GM21360 (cell line): ENCODE data around the gene AADACL2.

Experiments used
- ATAC-seq: cut with Tn5 transposase; IDR thresholded peaks from one replicate; pipeline ENCODE4 v1.9.1; 2021; ENCODE audit warnings: mild to moderate bottlenecking, moderate library complexity; ENCODE audit not compliant: unreplicated experiment

AADACL2 gene, protein sequence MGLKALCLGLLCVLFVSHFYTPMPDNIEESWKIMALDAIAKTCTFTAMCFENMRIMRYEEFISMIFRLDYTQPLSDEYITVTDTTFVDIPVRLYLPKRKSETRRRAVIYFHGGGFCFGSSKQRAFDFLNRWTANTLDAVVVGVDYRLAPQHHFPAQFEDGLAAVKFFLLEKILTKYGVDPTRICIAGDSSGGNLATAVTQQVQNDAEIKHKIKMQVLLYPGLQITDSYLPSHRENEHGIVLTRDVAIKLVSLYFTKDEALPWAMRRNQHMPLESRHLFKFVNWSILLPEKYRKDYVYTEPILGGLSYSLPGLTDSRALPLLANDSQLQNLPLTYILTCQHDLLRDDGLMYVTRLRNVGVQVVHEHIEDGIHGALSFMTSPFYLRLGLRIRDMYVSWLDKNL

GRCh38 chr3:151733613-151734012 is at the start of gene AADACL2:
Gene AADACL2 (plus strand): TSS chr3:151733927. CDS start chr3:151734036, 109 bp downstream.
- no peak for ATAC-seq

- no peak for ATAC-seq
Observed at GRCh38 chr3:151684094-151684493, 49.6 kb upstream of the AADACL2 start.

DNA sequence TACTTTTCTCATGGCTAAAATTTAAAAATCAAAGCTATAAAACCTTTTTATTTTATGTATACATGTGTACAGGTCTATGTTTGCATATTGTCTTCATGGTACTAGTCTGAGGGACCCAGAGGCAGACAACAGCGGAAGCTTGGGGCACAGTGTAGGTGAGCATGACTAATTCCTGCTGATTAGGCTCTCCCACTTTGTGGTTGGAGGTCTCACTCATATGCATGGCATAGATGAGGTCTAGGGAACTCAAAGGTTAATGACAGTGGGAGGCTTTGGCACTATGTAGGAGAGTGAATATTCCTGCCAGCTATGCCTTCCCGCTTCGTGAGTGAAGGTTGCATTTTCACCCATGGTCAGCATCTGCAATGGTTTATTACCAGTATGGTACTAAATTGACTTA is 47.5 kb upstream of the AADACL2 start:
- ATAC-seq: no peak

- no peak for ATAC-seq
Observed at GRCh38 chr3:151687076-151687475, 46.7 kb upstream of the AADACL2 start.

DNA sequence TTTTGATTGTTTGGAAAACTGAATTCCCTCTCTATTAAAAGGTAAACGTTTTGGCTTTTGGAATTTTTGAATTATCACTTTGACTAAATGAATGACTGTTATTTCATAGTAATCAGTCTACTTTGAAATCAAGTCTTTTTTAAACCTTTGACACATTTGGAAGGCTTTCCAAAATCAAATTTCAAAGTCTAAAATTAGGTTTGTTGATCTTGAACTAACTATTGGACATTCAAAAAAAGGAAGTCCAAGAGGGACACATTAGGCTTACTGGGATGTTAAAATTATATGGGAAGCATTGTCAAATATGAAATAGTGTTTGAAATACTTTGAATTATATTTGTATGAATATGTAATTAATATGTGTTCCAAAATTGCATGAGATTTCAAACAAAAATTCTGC is 45.2 kb upstream of the AADACL2 start:
- ATAC-seq: no peak

GRCh38 chr3:151690645-151691044 is 43.1 kb upstream of the AADACL2 start:
- ATAC-seq: no peak

DNA sequence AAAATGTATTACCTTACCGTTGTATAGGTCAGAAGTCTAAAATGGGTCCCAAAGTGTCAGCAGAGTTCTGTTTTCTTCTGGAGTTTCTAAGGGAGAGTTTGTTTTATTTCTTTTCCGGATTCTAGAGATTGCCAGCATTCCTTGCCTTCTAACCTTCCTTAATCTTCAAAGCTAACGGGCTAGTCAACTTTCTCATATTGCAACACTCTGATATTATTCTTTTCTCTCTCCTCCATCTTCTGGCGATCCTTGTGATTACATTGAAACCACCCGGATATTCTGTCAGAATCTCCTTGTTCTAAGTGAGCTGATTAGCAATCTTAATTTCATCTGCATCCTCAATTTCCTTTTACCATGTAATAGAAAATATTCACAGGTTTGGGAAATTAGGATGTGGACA is 36.2 kb upstream of the AADACL2 start:
- ATAC-seq: no peak

GRCh38 chr3:151707216-151707615 is 26.5 kb upstream of the AADACL2 start:
- ATAC-seq: no peak

DNA sequence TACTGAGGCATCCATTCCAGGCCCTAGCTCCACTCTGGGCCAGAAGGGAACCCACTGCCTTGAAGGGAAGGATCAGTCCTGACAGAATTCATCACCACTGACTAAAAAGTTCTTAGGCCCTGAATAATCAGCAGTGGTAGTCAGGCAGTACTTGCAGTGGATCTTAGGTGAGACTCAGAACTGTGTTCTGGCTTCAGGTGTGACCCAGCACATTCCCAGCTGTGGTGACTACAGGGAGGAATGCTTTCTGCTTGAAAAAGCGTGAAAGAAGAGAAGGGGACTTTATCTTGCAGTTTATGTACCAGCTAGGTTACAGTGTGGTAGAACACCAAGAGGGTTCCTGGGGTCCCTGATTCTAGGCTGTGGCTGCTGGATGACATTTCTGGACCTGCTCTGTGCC is 24.9 kb upstream of the AADACL2 start:
- no peak for ATAC-seq

- ATAC-seq: no peak
Observed at GRCh38 chr3:151709847-151710246, 23.9 kb upstream of the AADACL2 start.

DNA sequence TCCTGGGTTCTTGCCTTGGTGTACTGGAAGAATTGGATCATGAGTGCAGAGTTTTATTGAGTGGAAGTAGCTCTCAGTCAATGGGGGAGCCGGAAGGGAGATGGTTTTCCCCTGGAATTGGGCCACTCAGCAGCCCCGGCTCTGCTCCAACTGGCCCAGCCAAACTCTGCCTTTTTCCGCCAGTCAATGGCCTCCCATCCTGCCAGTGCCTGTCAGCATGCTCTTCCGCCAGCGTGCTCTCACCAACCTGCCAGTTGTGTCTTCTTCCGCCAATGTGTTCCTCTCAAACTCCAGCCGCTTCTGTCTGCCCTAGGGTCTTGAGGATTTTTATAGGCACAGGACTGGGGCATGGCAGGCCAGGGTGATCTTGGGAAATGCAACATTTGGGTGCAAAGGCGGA is 12.4 kb upstream of the AADACL2 start:
- no peak for ATAC-seq

- no peak for ATAC-seq
Observed at GRCh38 chr3:151722856-151723255, 10.9 kb upstream of the AADACL2 start.

- no peak for ATAC-seq
Observed at GRCh38 chr3:151724576-151725562, 8.9 kb upstream of the AADACL2 start.

- no peak for ATAC-seq
Observed at GRCh38 chr3:151726016-151726415, 7.7 kb upstream of the AADACL2 start.

DNA sequence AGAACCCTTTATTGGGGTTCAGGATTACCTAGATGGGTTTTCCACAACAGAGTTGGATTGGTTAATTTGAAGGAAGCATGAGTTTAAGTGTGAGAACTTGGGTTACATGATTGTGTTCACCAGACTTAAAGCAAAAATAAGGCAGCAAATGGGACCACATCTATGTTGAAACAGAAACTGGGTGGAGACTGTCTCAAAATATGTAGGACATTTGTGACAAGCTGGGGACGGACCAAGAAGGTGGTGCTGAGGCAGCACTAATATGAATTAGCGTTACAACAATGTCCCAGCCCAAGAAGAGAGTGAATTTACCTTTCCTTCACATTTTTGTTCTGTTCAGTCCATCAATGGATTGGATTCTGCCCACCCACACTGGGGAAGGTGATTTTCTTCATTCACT is 866 bp upstream of the AADACL2 start:
- no peak for ATAC-seq

DNA sequence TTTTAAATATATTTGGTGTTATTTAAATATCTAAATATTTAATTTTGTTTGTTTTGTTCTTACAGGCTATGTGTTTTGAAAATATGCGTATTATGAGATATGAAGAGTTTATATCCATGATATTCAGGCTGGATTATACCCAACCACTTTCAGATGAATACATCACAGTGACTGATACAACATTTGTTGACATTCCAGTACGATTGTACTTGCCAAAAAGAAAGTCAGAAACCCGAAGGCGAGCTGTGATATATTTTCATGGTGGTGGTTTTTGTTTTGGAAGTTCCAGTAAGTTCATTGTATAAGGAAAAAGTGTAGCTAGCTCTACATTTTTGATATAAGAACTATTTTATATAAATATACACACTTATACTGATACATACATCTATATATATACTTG is 6.9 kb downstream of the AADACL2 start:
- ATAC-seq: no peak

- ATAC-seq: no peak
Observed at GRCh38 chr3:151743855-151744254, 10.1 kb downstream of the AADACL2 start.

DNA sequence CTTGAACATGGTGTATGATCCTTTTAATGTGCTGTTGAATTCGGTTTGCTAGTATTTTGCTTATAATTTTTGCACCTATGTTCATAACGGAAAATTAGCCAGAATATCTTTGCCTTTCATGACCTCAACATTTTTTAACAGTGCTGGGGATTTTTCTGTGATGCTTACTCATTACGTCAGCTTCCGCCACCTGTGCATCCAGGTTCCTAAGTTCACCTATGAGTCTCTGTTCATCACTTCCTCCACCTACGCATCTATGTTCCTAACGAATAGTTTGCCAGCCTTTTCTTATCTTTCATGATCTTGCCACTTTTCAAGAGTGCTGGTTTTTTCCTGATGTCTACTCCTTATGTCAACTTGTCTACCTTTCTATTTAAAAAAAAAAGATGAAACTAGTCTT is 16.5 kb downstream of the AADACL2 start:
- ATAC-seq: no peak

DNA sequence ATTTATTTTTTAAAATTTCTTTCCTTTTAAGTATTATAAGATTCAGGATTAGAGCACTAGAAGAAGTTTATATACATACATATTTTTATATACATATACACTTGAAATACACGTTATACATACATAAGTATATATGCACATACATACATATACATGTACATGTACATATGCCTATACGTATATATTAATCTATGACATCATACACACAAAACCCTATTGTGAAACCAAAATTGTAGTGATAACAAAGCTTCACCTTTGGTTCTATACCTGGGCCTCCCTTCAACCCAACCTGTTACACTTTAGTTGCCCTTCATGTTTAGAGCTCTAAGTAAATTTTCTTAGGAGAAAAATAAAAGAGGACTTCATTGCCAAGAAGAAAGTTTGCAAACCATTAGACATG is 17.0 kb downstream of the AADACL2 start:
- no peak for ATAC-seq

GRCh38 chr3:151751161-151751560 is 17.4 kb downstream of the AADACL2 start:
- no peak for ATAC-seq

DNA sequence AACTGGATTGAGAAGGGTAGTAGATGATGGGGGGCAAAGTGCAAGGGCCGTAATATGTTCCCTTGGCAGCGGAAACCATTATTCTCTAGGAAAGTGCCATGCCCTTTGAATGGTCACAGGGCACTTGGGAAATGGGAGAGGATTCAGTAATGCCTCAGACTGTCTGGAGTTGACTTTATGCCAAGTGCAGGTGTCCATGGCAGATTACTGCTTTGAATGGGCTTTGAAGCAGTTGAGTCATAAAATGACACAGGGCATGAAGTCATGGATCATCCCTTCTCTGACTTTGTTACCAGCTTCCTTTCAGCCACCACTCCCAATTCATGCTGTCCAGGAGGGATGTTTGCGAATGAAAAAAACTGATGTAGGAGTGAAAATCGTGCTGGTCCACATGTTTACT is 20.1 kb downstream of the AADACL2 start:
- no peak for ATAC-seq

DNA sequence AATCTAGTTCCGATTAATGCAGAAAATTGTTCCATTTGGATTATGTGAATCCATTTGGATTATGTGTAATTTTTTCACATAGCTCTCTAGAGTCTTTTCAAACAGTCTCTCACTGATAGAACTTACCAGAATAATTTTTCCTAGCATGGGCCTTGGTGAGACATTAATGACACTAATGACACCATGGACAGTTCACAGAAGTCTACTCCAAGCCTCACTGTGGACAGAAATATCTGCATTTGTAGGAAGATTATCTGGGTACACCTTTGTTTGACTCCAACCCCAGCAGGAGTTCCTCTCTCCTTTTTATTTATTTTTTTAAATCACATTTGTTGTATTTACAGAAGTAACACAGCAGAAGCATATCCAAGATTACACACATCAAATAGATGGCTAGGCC is 27.9 kb downstream of the AADACL2 start:
- ATAC-seq: no peak
